HG02938 (cell line): ENCODE results near the gene DHRS4.

Experiments
- ATAC-seq: cut with Tn5 transposase; IDR thresholded peaks from one replicate; pipeline ENCODE4 v1.9.1; 2021; ENCODE audit warnings: mild to moderate bottlenecking, moderate library complexity; ENCODE audit not compliant: unreplicated experiment

Gene DHRS4

DNA sequence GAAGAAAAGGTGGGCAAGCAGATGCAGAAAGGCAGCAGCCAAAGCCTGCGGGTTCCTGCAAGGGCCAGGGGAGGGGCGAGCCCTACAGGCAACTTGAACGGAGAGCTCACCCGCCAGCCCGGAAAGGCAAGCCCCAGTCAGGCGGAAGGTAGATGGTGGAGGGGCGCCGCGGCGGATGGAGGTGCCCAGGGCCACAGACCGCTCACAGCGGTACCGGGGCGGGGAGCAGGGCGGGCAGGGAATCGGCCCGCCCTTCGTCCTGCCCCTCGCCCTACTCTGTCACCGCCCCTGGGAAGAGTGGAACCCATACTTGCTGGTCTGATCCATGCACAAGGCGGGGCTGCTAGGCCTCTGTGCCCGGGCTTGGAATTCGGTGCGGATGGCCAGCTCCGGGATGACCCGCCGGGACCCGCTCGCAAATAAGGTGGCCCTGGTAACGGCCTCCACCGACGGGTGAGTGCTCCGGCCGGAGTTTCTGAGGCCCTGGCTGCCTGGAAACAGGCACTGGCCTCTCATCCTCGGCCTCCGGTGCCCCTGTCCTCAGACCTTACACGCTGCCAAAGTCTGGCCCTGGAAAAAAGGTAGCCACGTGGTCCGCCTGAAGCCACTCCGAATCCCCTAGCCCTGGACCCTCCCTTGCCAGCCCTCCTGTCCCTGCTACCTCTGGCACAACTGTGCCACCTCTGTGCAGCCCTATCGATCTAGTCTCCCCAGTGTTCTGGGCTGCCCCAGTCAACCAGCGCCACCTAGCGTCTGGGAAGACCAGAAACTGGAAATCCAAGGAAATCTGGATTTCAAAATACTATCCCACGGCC is at the start of gene DHRS4:
Gene DHRS4, plus strand, starts transcription at position 307 of the 815 bp plus-strand sequence. Its CDS starts 19 bp downstream, at position 326.
- no peak for ATAC-seq

DNA sequence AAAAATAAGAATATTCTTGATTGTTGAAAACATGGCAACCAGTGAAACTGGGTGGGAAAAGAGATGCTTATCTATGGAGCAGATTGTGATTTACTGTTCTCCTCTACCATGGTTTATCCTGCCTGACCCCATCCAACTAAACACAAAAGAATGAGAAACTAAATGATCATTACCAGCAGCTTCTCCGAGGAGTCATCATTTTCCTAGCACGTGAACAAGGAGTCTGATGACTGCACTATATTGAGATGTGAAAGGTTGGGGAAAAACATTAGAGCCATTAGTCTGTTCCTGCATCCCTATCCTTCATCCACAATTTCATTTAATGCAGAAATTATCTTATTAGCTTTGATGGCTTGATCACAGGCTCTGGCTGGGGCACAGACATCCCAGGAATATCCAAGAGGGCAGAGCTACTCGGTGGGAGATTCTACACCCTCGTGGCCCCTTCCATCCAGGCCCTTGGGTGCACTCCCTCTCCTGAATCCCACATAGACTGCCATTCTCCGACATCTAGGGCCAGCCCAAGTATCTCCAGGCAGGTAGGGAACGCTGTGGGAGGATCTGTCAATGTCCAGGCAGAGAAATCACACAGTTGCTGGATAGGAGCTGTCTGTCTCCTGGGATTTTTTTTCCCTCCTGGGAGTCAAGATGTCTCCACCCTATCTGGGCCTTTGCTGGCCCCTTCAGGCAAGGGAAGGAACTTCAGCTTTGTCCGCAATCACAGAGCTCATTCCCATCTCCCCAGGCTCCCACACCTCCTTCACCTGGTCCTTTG is 43.3 kb upstream of the DHRS4 start:
- no peak for ATAC-seq

DNA sequence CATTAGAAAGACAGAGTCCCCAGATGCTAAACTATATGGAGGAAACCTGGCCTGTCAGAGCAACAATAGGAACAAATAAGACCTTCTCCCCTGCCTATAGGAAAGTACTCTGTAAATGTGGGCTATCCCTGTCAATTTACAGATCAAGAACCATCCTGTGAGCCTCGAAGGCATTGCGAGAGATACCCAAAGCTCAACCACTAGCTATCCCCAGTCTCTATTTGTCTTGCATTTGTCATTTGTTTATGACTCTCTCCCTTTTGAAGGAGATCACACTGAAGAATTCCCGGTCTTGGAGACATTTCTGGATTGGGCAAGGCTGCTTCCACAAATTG is 42.7 kb upstream of the DHRS4 start:
- no peak for ATAC-seq

DNA sequence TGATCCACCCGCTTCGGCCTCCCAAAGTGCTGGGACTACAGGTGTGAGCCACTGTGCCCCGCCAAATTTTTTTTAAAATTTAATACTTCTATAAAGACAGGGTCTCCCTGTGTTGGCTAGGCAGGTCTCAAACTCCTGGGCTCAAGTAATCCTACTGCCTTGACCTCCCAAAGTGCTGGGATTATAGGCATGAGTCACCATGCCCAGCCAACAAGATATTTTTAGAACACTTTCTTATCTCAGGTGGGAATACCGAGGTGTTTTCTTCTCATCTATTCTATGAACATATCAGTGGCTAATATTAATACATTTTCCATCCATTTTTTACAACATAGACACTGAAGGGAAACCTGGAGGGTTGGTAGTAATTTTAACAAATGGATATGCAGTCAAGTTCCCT is 38.0 kb upstream of the DHRS4 start:
- no peak for ATAC-seq

DNA sequence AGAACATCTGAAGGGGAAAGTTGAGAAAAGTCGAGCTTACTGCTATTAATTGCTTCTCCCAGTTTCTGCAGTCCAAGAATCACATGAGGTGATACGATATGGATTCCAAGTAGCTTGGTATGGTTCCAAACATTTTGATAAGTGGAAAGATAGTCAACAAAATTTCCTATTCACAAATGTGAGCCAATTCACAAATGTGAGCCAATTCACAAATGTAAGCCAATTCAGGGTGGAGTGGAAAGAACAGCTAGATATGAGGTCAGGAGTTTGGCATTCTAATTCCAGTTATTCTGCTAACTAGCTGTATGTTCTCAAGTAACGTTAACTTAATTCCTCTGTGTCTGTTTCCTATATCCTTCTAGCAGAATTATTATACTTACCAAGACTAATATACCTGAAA is 37.6 kb upstream of the DHRS4 start:
- no peak for ATAC-seq

DNA sequence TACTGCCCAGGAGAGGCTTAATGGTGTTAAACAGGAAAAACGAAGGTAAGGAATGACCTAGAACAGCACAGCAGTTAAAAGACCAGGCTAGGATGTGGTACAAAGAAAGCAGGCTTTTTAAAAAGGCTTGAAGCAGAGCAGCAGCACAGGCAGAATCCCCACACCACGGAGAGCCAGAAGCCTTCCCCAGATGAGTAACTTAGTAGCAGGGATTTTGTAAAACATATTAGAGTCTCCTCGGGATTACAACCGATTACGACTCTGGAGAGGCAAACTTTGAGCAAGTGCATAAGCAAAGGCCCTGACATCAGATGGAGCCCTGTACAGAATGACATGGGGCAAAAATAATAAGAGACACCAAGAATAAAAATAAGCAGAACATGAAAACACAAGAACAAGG is 37.1 kb upstream of the DHRS4 start:
- no peak for ATAC-seq

DNA sequence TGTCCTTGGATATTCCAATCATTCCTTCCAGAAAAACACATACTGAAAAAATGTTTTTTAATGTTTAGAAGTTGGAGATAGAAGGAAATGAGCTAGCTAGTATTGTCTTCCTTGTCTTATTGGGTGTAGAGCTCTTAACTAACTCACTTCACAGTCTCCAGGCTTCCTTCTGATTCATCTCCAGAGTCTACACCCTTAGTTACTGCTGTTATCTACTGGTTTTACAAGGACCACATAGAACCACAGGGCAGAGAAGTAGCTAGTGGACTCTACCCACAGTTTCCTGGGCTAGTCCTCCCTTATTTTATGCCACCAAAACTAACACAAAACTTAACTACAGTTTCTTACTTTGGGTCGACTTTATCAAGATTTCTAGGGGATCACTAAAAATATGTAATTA is 31.0 kb upstream of the DHRS4 start:
- no peak for ATAC-seq

DNA sequence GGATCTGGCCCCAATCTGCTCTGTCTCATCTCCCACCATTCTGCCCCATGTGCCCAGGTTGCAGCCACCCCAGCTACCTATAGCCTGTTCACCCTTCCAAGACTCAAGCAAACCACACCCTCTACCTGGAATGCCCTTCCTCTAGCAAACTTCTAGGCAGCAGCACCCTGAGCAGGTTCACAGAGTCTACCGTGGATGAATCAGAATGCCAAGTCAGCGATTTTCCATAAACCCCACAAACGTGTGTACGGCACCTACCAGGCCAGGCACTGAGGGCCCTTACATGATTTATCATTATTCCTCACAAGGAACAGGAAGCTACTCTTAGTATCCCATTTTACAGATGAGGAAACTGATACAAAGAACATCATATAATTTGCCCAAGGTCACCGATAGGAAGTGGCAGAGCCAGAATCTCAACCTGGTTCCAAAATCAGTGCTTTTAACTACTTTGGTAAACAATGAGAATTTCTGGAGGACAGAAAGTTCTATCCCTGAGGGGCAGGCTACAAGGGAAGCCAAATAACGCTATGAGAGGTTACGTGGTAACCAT is 28.0 kb upstream of the DHRS4 start:
- no peak for ATAC-seq

DNA sequence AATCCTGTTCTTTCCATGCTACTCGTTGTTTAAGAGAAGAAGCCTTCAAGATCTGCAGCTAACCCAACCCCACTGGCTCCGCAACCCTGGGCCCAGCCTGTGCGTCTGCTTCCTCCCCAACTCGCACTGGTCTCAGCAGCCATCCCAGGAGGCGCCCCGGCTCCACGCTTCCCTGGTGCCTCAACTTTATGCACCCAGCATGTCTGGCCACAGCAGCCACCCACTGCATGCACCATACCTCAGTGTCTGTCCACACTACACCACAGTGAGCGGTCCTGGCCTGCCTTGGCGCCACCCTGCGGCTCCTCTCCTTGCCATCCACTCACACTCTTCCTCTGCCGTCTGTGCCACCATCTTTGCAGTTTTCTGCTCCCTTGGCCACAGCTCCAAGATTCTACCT is 27.0 kb upstream of the DHRS4 start:
- ATAC-seq, result no peak

DNA sequence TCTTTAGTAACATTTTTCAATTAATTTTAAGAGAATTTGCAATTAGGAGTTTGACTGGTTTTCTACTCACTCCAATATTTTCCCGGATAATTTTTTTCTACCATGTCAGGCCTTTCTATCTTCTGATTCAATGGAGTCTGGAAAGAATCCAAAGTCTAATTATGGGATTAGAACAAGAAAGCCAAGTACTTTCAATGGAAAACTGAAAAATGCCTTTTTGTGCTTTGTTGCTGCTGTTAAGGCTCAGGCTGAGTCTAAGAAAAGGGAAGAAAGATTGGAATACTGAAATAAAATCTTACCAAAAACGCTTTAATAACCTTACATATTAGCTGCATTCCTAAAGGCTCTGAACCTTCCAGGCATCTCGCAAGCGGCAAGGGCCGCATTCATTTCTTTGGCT is 24.4 kb upstream of the DHRS4 start:
- ATAC-seq, result no peak

DNA sequence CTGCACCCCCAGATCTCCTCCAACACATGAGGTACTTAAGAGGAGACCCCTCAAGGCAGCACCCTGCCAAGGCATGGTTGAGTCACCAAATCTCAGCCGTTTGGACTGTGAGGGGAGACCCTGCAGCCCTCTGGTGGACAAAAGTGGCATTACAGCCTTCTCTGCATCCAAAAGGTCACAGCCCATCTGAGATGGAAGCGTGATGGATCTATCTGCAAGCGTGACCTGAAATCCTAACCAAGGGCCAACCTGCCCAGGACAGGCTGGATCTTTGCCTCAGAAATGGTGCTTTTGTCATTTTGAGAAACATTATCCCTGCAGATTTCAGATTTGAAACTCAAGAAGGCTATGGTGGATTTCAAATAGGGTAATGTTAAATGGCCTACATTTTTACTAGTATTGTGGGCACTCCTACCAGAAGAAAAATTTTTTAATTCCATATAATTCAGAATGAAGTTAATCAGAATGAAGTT is 23.7 kb upstream of the DHRS4 start:
- ATAC-seq, result no peak

DNA sequence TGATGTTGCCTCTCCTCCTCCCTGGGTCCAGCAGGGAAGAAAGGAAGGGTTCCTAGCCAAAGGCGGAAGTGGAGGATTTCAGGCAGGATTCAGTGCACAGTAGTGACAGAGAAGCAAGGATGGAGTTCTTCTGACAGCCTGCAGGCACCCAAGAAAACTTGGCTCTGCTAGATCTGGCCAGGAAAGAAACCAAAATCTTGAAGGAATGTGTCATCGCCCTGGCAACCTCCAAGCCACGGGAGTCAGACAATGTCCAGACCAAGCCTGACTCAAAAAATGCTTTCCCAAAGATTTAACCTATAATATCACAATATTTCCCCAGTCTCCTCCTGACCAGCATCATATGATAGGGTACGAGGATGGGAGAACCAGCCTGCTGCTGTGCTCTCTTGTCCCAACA is 22.8 kb upstream of the DHRS4 start:
- ATAC-seq, result no peak

DNA sequence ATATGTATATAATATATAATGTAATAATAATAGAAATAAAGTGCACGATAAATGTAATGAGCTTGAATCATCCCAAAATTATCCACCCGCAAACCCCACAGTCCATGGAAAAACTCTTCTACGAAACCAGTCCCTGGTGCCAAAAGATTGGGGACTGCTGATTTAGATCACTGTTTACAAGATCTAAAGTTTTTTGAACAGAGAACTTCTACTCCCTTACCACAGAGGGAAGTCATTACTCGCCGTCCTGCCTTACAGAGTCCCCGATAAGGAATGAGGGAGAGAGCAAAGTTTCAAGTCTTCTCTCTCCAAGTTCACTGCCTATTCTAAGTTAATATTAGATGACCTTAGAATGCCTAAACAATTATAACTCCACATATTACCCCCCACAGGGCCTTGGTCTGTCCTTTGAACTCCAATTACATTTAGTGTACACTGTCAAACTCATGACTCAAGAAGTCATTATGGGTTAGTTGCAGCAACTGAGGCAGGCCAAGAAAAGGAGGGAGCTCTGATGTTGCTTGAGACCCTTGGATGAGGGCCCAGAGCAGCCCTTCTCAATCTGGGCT is 21.8 kb upstream of the DHRS4 start:
- no peak for ATAC-seq

DNA sequence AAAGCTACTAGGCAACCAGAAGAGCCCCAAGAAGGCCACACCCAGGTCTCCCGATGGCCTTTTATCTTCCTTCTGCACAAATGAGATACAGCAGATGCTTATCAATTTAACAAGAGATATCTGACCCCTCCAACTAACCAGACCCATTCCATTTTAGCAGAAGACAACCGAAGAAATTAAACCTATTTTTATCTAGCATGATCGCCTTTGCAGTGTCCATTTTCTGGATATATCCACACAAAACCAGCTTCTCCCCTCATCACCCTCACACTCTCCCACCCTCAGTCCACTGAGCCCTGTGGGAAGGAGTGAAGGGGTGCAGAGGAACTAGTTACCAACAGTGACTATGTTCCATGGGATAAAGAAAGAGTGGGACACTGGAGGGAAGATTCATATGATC is 20.9 kb upstream of the DHRS4 start:
- ATAC-seq, result no peak

DNA sequence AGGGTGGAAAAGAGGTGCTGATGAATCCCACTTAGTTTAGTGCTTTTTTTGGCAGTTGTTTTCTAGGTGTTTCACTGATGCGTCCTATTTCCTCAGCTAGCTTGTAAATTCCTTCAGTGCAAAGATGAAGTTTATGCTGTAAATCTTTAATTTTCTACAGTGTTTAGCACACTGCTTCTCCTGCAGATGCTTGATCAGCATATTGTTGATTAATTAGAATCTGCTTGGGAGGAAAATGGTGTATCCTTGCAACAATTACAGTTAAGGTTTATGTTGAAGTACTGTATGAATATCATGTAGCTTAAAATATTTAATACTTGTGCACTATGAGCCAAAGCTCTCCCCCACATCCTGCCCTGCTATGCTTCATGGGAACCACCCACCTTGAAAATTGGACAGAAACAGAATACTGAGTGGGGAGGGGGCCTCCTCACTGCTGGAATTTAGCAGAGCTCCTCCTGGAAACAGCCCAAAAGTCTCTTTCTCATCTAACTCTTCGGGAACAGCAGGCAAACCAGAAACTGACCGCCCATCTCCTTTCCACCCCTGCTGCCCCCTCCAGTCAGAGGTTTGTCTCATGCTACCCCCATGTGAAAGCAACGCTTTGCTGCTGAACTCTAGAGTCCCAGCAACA is 20.3 kb upstream of the DHRS4 start:
- no peak for ATAC-seq

DNA sequence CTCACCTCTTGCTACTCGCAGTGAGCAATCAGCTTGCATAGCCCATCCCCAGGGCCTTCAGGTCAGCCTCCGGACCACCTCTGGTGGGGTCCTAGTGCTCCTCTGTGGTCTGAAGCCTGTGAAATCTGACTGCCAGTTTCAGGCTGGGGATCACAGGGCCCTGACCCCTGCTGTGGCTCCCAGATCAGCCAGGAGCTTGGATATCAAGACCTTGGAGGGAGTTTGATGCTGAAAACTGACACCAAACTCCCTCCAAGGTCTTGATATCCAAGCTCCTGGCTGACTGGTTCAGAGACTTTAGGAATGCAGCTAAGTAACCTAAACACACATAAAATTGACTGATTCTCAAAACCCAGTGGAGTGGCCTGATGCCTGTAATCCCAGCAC is 19.8 kb upstream of the DHRS4 start:
- no peak for ATAC-seq

DNA sequence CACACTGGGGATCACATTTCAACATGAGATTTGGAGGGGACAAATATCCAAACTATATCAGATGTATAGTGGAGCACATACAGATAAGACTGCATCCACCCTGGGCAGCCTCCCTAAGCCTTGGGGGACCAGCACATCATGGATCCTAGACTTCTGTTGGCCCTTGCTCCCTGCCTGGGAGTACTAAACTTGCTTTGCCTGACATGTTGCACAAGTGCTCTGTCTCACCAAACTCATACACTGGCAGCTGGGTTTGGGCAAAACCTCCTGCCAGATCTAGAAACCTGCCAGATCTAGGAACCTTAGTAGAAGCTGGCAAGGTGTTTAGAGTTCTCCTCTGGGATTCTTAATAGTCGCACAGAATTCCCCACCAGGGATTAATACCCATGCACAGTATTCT is 18.4 kb upstream of the DHRS4 start:
- no peak for ATAC-seq

DNA sequence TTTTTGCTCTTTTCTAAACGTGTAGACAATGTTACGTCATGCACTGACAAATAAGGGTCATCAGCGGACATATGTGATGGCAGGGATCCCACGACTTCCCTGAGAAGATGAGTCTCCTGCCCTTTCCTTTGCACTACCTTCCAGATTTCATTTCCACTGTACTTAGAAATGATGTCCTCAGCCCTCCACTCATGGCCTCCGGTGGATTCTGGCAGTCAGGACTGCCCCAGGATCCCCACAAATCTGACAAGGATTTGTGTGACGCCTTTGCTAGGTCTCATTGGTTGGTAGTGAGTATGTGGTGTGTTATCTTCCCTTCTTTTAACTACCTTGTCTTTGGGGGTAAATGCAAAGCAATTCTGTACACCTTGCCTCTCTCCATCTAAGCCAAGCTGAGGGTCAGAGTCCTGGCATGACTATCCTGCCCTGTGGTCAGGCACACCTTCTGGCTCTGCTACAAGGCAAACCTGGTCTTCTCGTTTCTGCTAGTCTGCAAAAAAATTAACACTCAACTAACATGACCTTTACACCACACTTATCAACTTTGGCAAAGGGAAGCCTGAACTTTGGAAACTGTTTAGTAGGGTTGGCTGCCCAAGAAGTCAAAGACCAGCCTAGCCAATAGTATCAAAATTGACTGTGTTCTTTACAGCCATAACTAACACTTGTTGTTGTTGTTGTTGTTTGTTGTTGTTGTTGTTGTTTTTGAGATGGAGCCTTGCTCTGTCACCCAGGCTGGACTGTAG is 17.3 kb upstream of the DHRS4 start:
- ATAC-seq, result no peak

DNA sequence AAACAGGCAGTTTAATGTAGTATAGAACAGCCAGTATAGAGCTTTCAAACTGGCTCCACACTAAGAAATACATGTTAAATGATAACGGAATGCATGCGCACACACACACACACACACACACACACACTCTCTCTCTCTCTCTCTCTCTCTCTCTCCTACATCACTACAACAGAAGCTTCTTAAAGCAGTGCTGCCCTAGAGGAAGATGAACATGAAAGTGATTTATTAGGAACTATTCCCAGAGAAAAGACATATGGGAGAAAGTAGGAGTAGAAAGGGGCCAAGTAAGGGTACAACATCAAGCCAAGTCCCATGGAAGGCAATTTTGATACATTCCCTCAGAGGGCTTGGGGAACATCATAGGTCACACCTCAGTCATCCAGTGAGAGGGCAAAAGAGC is 16.4 kb upstream of the DHRS4 start:
- no peak for ATAC-seq

DNA sequence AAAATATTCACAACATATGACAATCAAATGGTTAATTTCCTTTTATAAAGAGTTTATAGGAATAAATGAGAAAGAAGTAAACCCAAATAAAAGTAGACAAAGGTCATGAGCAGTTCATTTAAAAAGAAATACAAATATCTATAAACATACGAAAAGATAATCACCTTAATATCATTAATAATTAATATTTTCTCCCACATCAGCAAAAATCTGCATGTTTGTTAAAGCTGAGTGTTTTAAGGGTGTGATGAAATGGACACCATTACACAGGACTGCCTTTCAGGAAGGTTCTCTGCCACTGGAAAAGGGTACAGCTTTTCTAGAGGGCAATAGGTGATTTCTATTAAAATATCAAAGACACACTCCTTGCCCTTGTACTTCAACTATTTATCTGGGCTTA is 14.7 kb upstream of the DHRS4 start:
- ATAC-seq, result no peak
